GM23338 (cell line): ENCODE measurements around the gene SPINK7.

Experiments
- CREB1 ChIP-seq: fragments of 250-450 bp; sonication (Bioruptor Pico); IDR thresholded peaks from 2 replicates; pipeline ENCODE4 v1.5.0; 2020; ENCODE audit warnings: low read depth, mild to moderate bottlenecking, moderate library complexity
- CTCF ChIP-seq, 2 experiments: fragments of 200-600 bp in 1 of 2; sonication (generic) in 1 of 2; conservative IDR thresholded peaks; 2 replicates each; pipeline versions ENCODE4 v1.5.1 to v1.6.1; 2016 to 2017; ENCODE audit warnings: antibody characterized with exemption in 2 of 2, low read depth in 2 of 2, mild to moderate bottlenecking in 2 of 2, moderate library complexity in 1 of 2
- ETS1 ChIP-seq: IDR thresholded peaks from 2 replicates; pipeline ENCODE4 v1.6.1; 2016; ENCODE audit warnings: antibody characterized with exemption
- EZH2 ChIP-seq: fragments of 200-600 bp; sonication (generic); IDR thresholded peaks from one replicate; pipeline ENCODE4 v1.8.0; 2017; ENCODE audit warnings: antibody characterized with exemption, mild to moderate bottlenecking, low read depth; ENCODE audit not compliant: unreplicated experiment
- EZH2phosphoT487 ChIP-seq: fragments of 200-600 bp; sonication (generic); IDR thresholded peaks from one replicate; pipeline ENCODE4 v1.8.1; 2018; ENCODE audit warnings: antibody characterized with exemption; ENCODE audit not compliant: unreplicated experiment
- JUNB ChIP-seq: IDR thresholded peaks from one replicate; pipeline ENCODE4 v1.6.1; 2016; ENCODE audit warnings: antibody characterized with exemption; ENCODE audit not compliant: unreplicated experiment
- NANOG ChIP-seq: IDR thresholded peaks from 2 replicates; pipeline ENCODE4 v1.6.1; 2016; ENCODE audit warnings: antibody characterized with exemption, borderline replicate concordance
- POLR2AphosphoS5 ChIP-seq: IDR thresholded peaks from 2 replicates; pipeline ENCODE4 v1.6.1; 2016; ENCODE audit warnings: antibody characterized with exemption, low read depth
- REST ChIP-seq: IDR thresholded peaks from one replicate; pipeline ENCODE4 v1.6.1; 2018; ENCODE audit warnings: antibody characterized with exemption; ENCODE audit not compliant: unreplicated experiment
- STAT1 ChIP-seq: IDR thresholded peaks from one replicate; pipeline ENCODE4 v1.6.1; 2016; ENCODE audit warnings: antibody characterized with exemption; ENCODE audit not compliant: unreplicated experiment
- ZNF114 ChIP-seq: fragments of 250-450 bp; sonication (Bioruptor Pico); IDR thresholded peaks from 2 replicates; pipeline ENCODE4 v1.5.0; 2020; ENCODE audit warnings: mild to moderate bottlenecking, moderate library complexity
- ZNF331 ChIP-seq: fragments of 250-450 bp; sonication (Bioruptor Pico); IDR thresholded peaks from 2 replicates; pipeline ENCODE4 v1.5.0; 2020; ENCODE audit warnings: low read depth, mild to moderate bottlenecking, moderate library complexity
- ZNF462 ChIP-seq: fragments of 250-450 bp; sonication (Bioruptor Pico); IDR thresholded peaks from 2 replicates; pipeline ENCODE4 v1.5.0; 2020; ENCODE audit warnings: mild to moderate bottlenecking, moderate library complexity

GRCh38 chr5:148268566-148268965 is 43.7 kb upstream of the SPINK7 start, which contains the start of gene SPINK13:
- TF ChIP-seq CTCF (conservative IDR thresholded peaks at IDR 0.05; ENCODE audit: low read depth in 2 of 2) = no peak
- no peak for TF ChIP-seq EZH2
- no peak for TF ChIP-seq POLR2AphosphoS5
- no peak for TF ChIP-seq REST
- TF ChIP-seq ETS1 = no peak
- no peak for TF ChIP-seq NANOG
- TF ChIP-seq JUNB = no peak
- TF ChIP-seq EZH2phosphoT487 = no peak
- TF ChIP-seq CREB1 (CRISPR knock-in tag) = no peak
- no peak for TF ChIP-seq ZNF331 (CRISPR knock-in tag)
- TF ChIP-seq ZNF114 (CRISPR knock-in tag) = no peak
- TF ChIP-seq STAT1 = no peak
- TF ChIP-seq ZNF462 (CRISPR knock-in tag) = no peak
